ENCODE results near the gene RBM4B. TPM values are rescaled to one million over a fixed set of nuclear protein-coding genes. Genes with fewer than 3 reads are reported as not detected.
A peak's percentile ranks its signal among the peaks of the same experiment; 100 is the strongest.

Gene RBM4B
- total RNA-seq, 2 experiments from 2014 or later, result 10.7 to 13.1 TPM

- CTCF ChIA-PET, result interaction anchor here (1.3 to 2.2 kb wide), 3 partner anchors 11 to 25 kb away, joined by 3 to 5 read pairs (median 3); partner anchors contain the start of gene RBM4B
- POLR2A ChIA-PET, result interaction anchor here (1.0 to 4.2 kb wide), 7 partner anchors 9 to 25 kb away, joined by 3 to 11 read pairs (median 6); partner anchors contain the start of genes RBM4 and RBM4B
- TF ChIP-seq, protein P1, sequence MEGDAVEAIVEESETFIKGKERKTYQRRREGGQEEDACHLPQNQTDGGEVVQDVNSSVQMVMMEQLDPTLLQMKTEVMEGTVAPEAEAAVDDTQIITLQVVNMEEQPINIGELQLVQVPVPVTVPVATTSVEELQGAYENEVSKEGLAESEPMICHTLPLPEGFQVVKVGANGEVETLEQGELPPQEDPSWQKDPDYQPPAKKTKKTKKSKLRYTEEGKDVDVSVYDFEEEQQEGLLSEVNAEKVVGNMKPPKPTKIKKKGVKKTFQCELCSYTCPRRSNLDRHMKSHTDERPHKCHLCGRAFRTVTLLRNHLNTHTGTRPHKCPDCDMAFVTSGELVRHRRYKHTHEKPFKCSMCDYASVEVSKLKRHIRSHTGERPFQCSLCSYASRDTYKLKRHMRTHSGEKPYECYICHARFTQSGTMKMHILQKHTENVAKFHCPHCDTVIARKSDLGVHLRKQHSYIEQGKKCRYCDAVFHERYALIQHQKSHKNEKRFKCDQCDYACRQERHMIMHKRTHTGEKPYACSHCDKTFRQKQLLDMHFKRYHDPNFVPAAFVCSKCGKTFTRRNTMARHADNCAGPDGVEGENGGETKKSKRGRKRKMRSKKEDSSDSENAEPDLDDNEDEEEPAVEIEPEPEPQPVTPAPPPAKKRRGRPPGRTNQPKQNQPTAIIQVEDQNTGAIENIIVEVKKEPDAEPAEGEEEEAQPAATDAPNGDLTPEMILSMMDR (IDR thresholded peaks at IDR 0.05), result no peak
- Mint-ChIP-seq H3K36me3 (ENCODE audit: low read depth) (peaks cover 44% of the 10 kb centered on the region), H3K4me1 (ENCODE audit: low read depth) (peaks cover 22% of the 10 kb centered on the region), H3K27ac (no peak overlapping the region), H3K4me3 (no peak overlapping the region), H3K27me3 (no peaks in the 10 kb centered on the region), H3K9me3 (no peaks in the 10 kb centered on the region)
- ATAC-seq (no peak), DNase-seq (no peak)
- intact Hi-C loops (cut with micrococcal nuclease), result no loop called here
Measured at GRCh38 chr11:66663741-66664296, 13.9 kb downstream of the RBM4B start.

DNA sequence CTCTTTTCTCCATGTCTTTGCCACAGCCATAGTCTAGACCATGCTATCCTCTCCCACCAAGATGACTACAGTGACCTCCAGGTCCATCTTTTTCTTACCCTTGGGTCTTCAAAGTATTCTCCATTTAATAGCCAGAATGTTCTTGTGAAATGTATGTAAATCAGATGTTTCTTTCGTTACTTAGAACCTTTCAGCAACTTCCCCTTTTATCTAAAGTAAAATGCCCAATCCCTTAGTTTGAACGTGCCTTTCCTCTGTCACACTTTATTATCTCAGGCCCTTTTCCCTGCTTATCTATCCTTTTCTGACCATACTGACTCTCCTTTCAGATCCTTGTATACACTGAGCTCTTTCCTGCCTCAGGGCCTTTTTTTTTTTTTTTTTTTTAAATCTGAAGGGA, 17.9 kb downstream of the RBM4B start:
- H3K9me3 Mint-ChIP-seq, result no peaks in the 10 kb centered on the region
- peaks cover 30% of the 10 kb centered on the region for H3K36me3 Mint-ChIP-seq (ENCODE audit: low read depth)
- H3K4me1 Mint-ChIP-seq (ENCODE audit: low read depth), result peaks cover 9% of the 10 kb centered on the region
- TF ChIP-seq, protein P1 (IDR thresholded peaks at IDR 0.05), result no peak
- DNase-seq (no peak), ATAC-seq (no peak)
- intact Hi-C loops (cut with micrococcal nuclease), result no loop called here
- ChIA-PET POLR2A (interaction anchor here (2.7 kb wide), 1 partner anchor 12 kb away, joined by 18 read pairs; no protein-coding TSS in a partner anchor), CTCF (interaction anchor here (0.5 to 1.5 kb wide), 3 partner anchors 19 to 31 kb away, joined by 3 to 9 read pairs (median 3); no protein-coding TSS in a partner anchor)
- no peaks in the 10 kb centered on the region for H3K27me3 Mint-ChIP-seq
- no peak overlapping the region for H3K4me3 Mint-ChIP-seq
- peak overlapping the region; percentile 46 for H3K27ac Mint-ChIP-seq

GRCh38 chr11:66653123-66653522, 24.6 kb downstream of the RBM4B start:
- TF ChIP-seq, protein P1 (IDR thresholded peaks at IDR 0.05), result no peak
- ChIA-PET POLR2A (interaction anchor here (0.9 to 4.6 kb wide), 6 partner anchors 9 to 28 kb away, joined by 3 to 35 read pairs (median 4); partner anchors contain the start of gene RBM4), CTCF (interaction anchor here (0.8 kb wide), 1 partner anchor 23 kb away, joined by 3 read pairs; no protein-coding TSS in a partner anchor)
- no peaks in the 10 kb centered on the region for H3K27me3 Mint-ChIP-seq
- H3K9me3 Mint-ChIP-seq, result no peaks in the 10 kb centered on the region
- peak overlapping the region; percentile 27 for H3K27ac Mint-ChIP-seq
- peaks cover 49% of the 10 kb centered on the region for H3K36me3 Mint-ChIP-seq (ENCODE audit: low read depth)
- no peak for ATAC-seq
- H3K4me3 Mint-ChIP-seq, result no peak overlapping the region
- no peak for DNase-seq
- intact Hi-C loops (cut with micrococcal nuclease), result no loop called here
- peaks cover 31% of the 10 kb centered on the region for H3K4me1 Mint-ChIP-seq (ENCODE audit: low read depth)

GRCh38 chr11:66652651-66653050, 25.0 kb downstream of the RBM4B start:
- Mint-ChIP-seq H3K4me3 (no peak overlapping the region), H3K27ac (peak overlapping the region; percentile 58), H3K4me1 (ENCODE audit: low read depth) (peaks cover 33% of the 10 kb centered on the region), H3K27me3 (no peaks in the 10 kb centered on the region), H3K9me3 (no peaks in the 10 kb centered on the region), H3K36me3 (ENCODE audit: low read depth) (peaks cover 49% of the 10 kb centered on the region)
- TF ChIP-seq, protein P1 (IDR thresholded peaks at IDR 0.05), result no peak
- no peak for ATAC-seq
- intact Hi-C loops (cut with micrococcal nuclease), result no loop called here
- ChIA-PET POLR2A (interaction anchor here (0.8 to 4.6 kb wide), 8 partner anchors 9 to 35 kb away, joined by 3 to 35 read pairs (median 4); partner anchors contain the start of gene RBM4), CTCF (interaction anchor here (0.8 kb wide), 1 partner anchor 24 kb away, joined by 3 read pairs; no protein-coding TSS in a partner anchor)
- no peak for DNase-seq

DNA sequence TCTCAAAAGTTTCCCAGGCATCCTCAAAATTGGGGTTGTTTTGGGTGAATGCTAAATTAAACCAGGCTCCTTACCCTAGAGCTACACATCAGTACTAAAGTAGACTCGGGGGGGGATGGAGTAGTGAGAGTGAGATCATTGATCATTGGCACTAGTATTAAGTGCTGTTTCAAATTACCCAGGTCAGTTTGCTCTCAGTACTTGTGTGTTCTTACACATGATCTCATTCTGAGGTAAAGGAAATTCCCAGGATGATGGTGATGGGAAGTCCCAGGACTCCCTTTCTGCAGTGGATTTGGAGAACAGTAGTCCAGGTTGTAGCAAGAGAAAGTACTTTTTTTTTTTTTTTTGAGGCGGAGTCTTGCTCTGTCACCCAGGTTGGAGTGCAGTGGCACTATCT, 26.7 kb downstream of the RBM4B start:
- ChIA-PET CTCF (interaction anchor here (0.6 kb wide), 1 partner anchor 582 kb away, joined by 3 read pairs; no protein-coding TSS in a partner anchor), POLR2A (interaction anchor here (6.8 to 27.4 kb wide), 2 partner anchors 12 to 27 kb away, joined by 63 to 558 read pairs; partner anchors contain the start of genes RBM14 and RBM4)
- Mint-ChIP-seq H3K27ac (peak overlapping the region; percentile 55), H3K27me3 (no peaks in the 10 kb centered on the region), H3K4me3 (no peak overlapping the region), H3K9me3 (no peaks in the 10 kb centered on the region), H3K36me3 (ENCODE audit: low read depth) (peaks cover 63% of the 10 kb centered on the region), H3K4me1 (ENCODE audit: low read depth) (peaks cover 49% of the 10 kb centered on the region)
- intact Hi-C loops (cut with micrococcal nuclease), result no loop called here
- ATAC-seq (peak; percentile 29), DNase-seq (no peak)
- TF ChIP-seq, protein P1 (IDR thresholded peaks at IDR 0.05), result no peak
